ENCODE results near the gene CHID1.

- TF ChIP-seq CTCF (IDR thresholded peaks at IDR 0.05) (no peak), POLR2A (IDR thresholded peaks at IDR 0.05) (no peak)
Observed at GRCh38 chr11:880447-880846, 30.2 kb downstream of the CHID1 start.

Measured in right lobe of liver (tissue), 4 donors.